IMR-90 (cell line): ENCODE measurements around the gene NOX3. TPM values are rescaled to one million over a fixed set of nuclear protein-coding genes. Genes with fewer than 3 reads are reported as not detected.

Experiments
- ATAC-seq: fragments of 200-7000 bp; cut with Tn5 transposase; 2 replicates; pipeline ENCODE4 v1.9.1; 2020; ENCODE audit warnings: low read depth, mild to moderate bottlenecking, moderate library complexity
- BruUV-seq: library from RNA; stranded (reverse); fragments of 400-500 nt; replicated peaks from 2 replicates; lab custom pipeline; 2021; lab: Mats Ljungman, UMichigan
- CTCF ChIA-PET: fragments of 300-600 bp; formaldehyde crosslinking; extraction: SDS; loops from one replicate; lab custom pipeline; 2021; ENCODE audit warnings: antibody characterized with exemption; lab: Yijun Ruan, JAX
- POLR2A ChIA-PET: fragments of 300-600 bp; sonication (Branson Sonifier 250); formaldehyde crosslinking; loops from one replicate; lab custom pipeline; 2022; ENCODE audit warnings: antibody characterized with exemption; ENCODE audit not compliant: unreplicated experiment; lab: Charles Lee
- DNase-seq: peaks from one replicate; pipeline ENCODE4 v3.0.0; 2013
- H2AFZ ChIP-seq: replicated peaks from 2 replicates; pipeline ENCODE3; 2013; ENCODE audit warnings: low read length, mild to moderate bottlenecking; ENCODE audit not compliant: poor library complexity
- H2AK5ac ChIP-seq: 2 replicates; pipeline ENCODE4 v1.6.1; 2013; ENCODE audit warnings: low read depth, low read length, inconsistent platforms
- H2AK9ac ChIP-seq: replicated peaks from 2 replicates; pipeline ENCODE3; 2013; ENCODE audit warnings: mild to moderate bottlenecking, low read depth, low read length, moderate library complexity; ENCODE audit not compliant: poor library complexity
- H2BK120ac ChIP-seq: 2 replicates; pipeline ENCODE4 v1.6.1; 2013; ENCODE audit warnings: low read depth, low read length, inconsistent platforms
- H2BK15ac ChIP-seq: 3 replicates; pipeline ENCODE4 v1.6.1; 2013; ENCODE audit warnings: low read depth, low read length, inconsistent platforms
- H2BK20ac ChIP-seq: 2 replicates; pipeline ENCODE4 v1.6.1; 2013; ENCODE audit warnings: low read depth, mild to moderate bottlenecking, inconsistent platforms, low read length, moderate library complexity
- H2BK5ac ChIP-seq: 2 replicates; pipeline ENCODE4 v1.6.1; 2013; ENCODE audit warnings: mild to moderate bottlenecking, low read depth, low read length, inconsistent platforms; ENCODE audit not compliant: poor library complexity, severe bottlenecking
- H3K14ac ChIP-seq: replicated peaks from 2 replicates; pipeline ENCODE4 v1.6.1; 2013; ENCODE audit warnings: low read depth, low read length, inconsistent platforms
- H3K18ac ChIP-seq: 2 replicates; pipeline ENCODE4 v1.6.1; 2013; ENCODE audit warnings: low read depth, low read length, control low read depth
- H3K23ac ChIP-seq: 2 replicates; pipeline ENCODE4 v1.6.1; 2013; ENCODE audit warnings: low read depth, low read length, inconsistent platforms
- H3K27ac ChIP-seq: 2 replicates; pipeline ENCODE4 v1.5.1; 2013; ENCODE audit warnings: mild to moderate bottlenecking, control low read depth, low read length; ENCODE audit not compliant: insufficient read depth
- H3K27me3 ChIP-seq: 2 replicates; pipeline ENCODE4 v1.6.1; 2013; ENCODE audit warnings: low read length; ENCODE audit not compliant: control insufficient read depth, insufficient read depth
- H3K36me3 ChIP-seq: 2 replicates; pipeline ENCODE4 v1.6.1; 2013; ENCODE audit warnings: low read length, mixed read lengths; ENCODE audit not compliant: control insufficient read depth, insufficient read depth
- H3K4ac ChIP-seq: 2 replicates; pipeline ENCODE4 v1.6.1; 2013; ENCODE audit warnings: low read depth, low read length, inconsistent platforms
- H3K4me1 ChIP-seq: 2 replicates; pipeline ENCODE4 v1.6.1; 2013; ENCODE audit warnings: low read length, mixed read lengths; ENCODE audit not compliant: control insufficient read depth, insufficient read depth
- H3K4me2 ChIP-seq: 2 replicates; pipeline ENCODE4 v1.6.1; 2013; ENCODE audit warnings: low read depth, mild to moderate bottlenecking, control low read depth, low read length, moderate library complexity
- H3K4me3 ChIP-seq: 2 replicates; pipeline ENCODE4 v1.5.1; 2013; ENCODE audit warnings: low read depth, mild to moderate bottlenecking, control low read depth, low read length, moderate library complexity; ENCODE audit not compliant: insufficient read depth
- H3K56ac ChIP-seq: 2 replicates; pipeline ENCODE4 v1.6.1; 2013; ENCODE audit warnings: low read length, inconsistent platforms; ENCODE audit not compliant: insufficient read depth; ENCODE audit errors: extremely low read depth
- H3K79me1 ChIP-seq, 2 experiments: 2 replicates each; pipeline ENCODE4 v1.6.1; 2013; ENCODE audit warnings: low read length in 2 of 2, inconsistent platforms in 1 of 2, low read depth in 1 of 2
- H3K9ac ChIP-seq: 2 replicates; pipeline ENCODE4 v1.6.1; 2013; ENCODE audit warnings: low read depth, low read length, control low read depth
- H3K9me1 ChIP-seq: 2 replicates; pipeline ENCODE4 v1.6.1; 2013; ENCODE audit warnings: low read length, inconsistent platforms; ENCODE audit not compliant: insufficient read depth
- H3K9me3 ChIP-seq: 2 replicates; pipeline ENCODE4 v1.6.1; 2013; ENCODE audit warnings: low read length; ENCODE audit not compliant: control insufficient read depth, insufficient read depth
- H4K20me1 ChIP-seq: 2 replicates; pipeline ENCODE4 v1.6.1; 2013; ENCODE audit warnings: low read length, inconsistent platforms; ENCODE audit not compliant: insufficient read depth
- H4K5ac ChIP-seq: 2 replicates; pipeline ENCODE4 v1.6.1; 2013; ENCODE audit warnings: mild to moderate bottlenecking, low read depth, low read length, control low read depth
- H4K8ac ChIP-seq, 2 experiments: 2 replicates each; pipeline ENCODE4 v1.6.1; 2013; ENCODE audit warnings: low read depth in 2 of 2, low read length in 2 of 2, control low read depth in 1 of 2, inconsistent platforms in 1 of 2
- H4K91ac ChIP-seq: 2 replicates; pipeline ENCODE4 v1.6.1; 2013; ENCODE audit warnings: low read depth, low read length, inconsistent platforms; ENCODE audit not compliant: insufficient read depth
- CEBPB ChIP-seq: IDR thresholded peaks from 2 replicates; pipeline ENCODE4 v1.6.1; 2012; ENCODE audit warnings: low read depth, low read length, improper control_type of control experiment
- CHD1 ChIP-seq: IDR thresholded peaks from 2 replicates; pipeline ENCODE4 v1.6.1; 2012; ENCODE audit warnings: low read depth, low read length, improper control_type of control experiment
- CTCF ChIP-seq: conservative IDR thresholded peaks from 2 replicates; pipeline ENCODE4 v1.5.1; 2012; ENCODE audit warnings: mild to moderate bottlenecking, low read depth, low read length, improper control_type of control experiment
- FOS ChIP-seq: fragments of 150-350 bp; IDR thresholded peaks from 2 replicates; pipeline ENCODE4 v1.6.1; 2016; ENCODE audit warnings: low read depth, low read length
- MAFK ChIP-seq: IDR thresholded peaks from 2 replicates; pipeline ENCODE4 v1.6.1; 2012; ENCODE audit warnings: low read depth, low read length, improper control_type of control experiment
- MAZ ChIP-seq: IDR thresholded peaks from 2 replicates; pipeline ENCODE4 v1.6.1; 2012; ENCODE audit warnings: low read depth, mild to moderate bottlenecking, low read length, improper control_type of control experiment, moderate library complexity, borderline replicate concordance
- MXI1 ChIP-seq: IDR thresholded peaks from 2 replicates; pipeline ENCODE4 v1.6.1; 2012; ENCODE audit warnings: low read depth, mild to moderate bottlenecking, low read length, moderate library complexity, borderline replicate concordance
- NFE2L2 ChIP-seq: fragments of 150-350 bp; IDR thresholded peaks from 2 replicates; pipeline ENCODE4 v1.6.1; 2016; ENCODE audit warnings: low read depth, mild to moderate bottlenecking, low read length
- POLR2A ChIP-seq: IDR thresholded peaks from 2 replicates; pipeline ENCODE4 v1.6.1; 2012; ENCODE audit warnings: mild to moderate bottlenecking, low read depth, low read length
- RAD21 ChIP-seq: IDR thresholded peaks from 2 replicates; pipeline ENCODE4 v1.6.1; 2012; ENCODE audit warnings: low read length, improper control_type of control experiment
- RCOR1 ChIP-seq: IDR thresholded peaks from 2 replicates; pipeline ENCODE4 v1.6.1; 2012; ENCODE audit warnings: mild to moderate bottlenecking, low read length, improper control_type of control experiment; ENCODE audit not compliant: insufficient replicate concordance
- RFX5 ChIP-seq: IDR thresholded peaks from 2 replicates; pipeline ENCODE4 v1.8.0; 2012; ENCODE audit warnings: low read depth, mild to moderate bottlenecking, low read length, moderate library complexity
- SMC3 ChIP-seq: fragments of 150-350 bp; IDR thresholded peaks from 2 replicates; pipeline ENCODE4 v1.6.1; 2016; ENCODE audit warnings: low read depth, mild to moderate bottlenecking, antibody characterized with exemption, low read length, moderate library complexity
- WGBS, 2 experiments: methylation state at CpG; one replicate each; pipeline versions ENCODE4 v1.1.5 to v1.1.7; 2013; ENCODE audit warnings: missing lambda C conversion rate in 2 of 2; ENCODE audit not compliant: insufficient read length in 1 of 2; ENCODE audit errors: extremely low coverage in 2 of 2; 5-methylcytosine and 5-hydroxymethylcytosine counted together
- dilution Hi-C: fragments of 300-500 bp; cut with HindIII; formaldehyde crosslinking; loops from one replicate; pipeline ENCODE4 v1.14.3; 2018; ENCODE audit warnings: low sequenced_read_pairs; ENCODE audit not compliant: unreplicated experiment
- in situ Hi-C: fragments of 300-500 bp; cut with MboI; formaldehyde crosslinking; loops from 3 replicates; pipeline ENCODE4 v1.14.3; 2019; ENCODE audit warnings: low sequenced_read_pairs, inconsistent platforms, mixed read lengths
- intact Hi-C: fragments of 100-400 bp; cut with micrococcal nuclease; formaldehyde crosslinking; loops from 2 replicates; pipeline ENCODE4 v1.10.0; 2022
- polyA plus RNA-seq, 3 experiments: library from polyadenylated mRNA; depleted of rRNA; stranded (reverse); fragments of >200 nt; gene quantifications; 2 replicates each; pipeline ENCODE4 v1.2.3, GENCODE V29; 2012; ENCODE audit warnings: low replicate concordance in 1 of 3
- total RNA-seq: library from RNA; depleted of rRNA; stranded (reverse); fragments of >200 nt; gene quantifications from 2 replicates; pipeline ENCODE4 v1.2.3, GENCODE V29; 2012
- TF ChIP-seq, protein P1 (sequence below): fragments of 150-350 bp; IDR thresholded peaks from 2 replicates; pipeline ENCODE4 v1.6.1; 2016; ENCODE audit warnings: low read depth, mild to moderate bottlenecking, low read length, moderate library complexity, borderline replicate concordance
- TF ChIP-seq, protein P2 (sequence below): fragments of 150-350 bp; IDR thresholded peaks from 2 replicates; pipeline ENCODE4 v1.6.1; 2017; ENCODE audit warnings: mild to moderate bottlenecking, antibody characterized with exemption, low read length, low read depth

The NOX3 gene
- total and polyA plus RNA-seq, 2 of the 4 experiments (the other 2 are of a cell fraction), result not detected

DNA sequence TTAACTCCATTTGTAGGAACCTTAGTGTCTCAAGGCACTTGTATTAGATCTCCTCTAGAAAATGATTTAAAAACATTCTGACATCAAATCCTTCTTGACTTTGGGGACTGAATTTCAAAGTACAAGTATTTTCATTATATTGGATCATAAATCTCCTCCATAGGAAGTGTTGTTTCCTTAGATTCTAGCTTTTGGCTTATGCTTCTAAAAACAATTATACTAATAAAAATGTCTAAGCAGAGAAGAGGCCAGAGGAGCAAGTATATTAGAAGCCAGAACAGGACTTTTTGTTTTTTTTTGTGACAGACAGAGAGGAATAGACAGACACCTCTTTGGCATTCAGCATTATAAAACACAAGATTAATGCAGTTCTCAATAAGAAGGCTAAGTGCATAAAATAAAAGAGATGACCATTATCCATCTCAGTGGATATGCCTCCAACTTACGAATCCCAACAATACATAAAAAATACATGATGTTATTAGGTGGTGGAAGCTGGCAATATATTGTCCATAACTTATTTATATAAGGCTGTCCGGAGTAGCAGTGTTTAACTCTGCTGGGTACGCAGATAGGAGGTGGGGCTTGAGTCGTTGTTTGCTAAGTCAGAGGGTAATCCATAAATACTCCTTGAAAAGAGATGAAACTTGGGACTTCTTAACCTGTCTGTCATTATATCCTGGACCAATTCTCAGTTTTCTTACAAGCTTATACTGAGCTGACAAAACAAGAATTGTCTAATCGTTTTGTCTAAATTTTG lies 31.9 kb upstream of the NOX3 start:
- no peak for DNase-seq
- intact Hi-C loops (no loop called here), dilution Hi-C loops (no loop called here), in situ Hi-C loops (no loop called here)
- H3K18ac ChIP-seq, result no peak overlapping the region
- no peak overlapping the region for H2BK5ac ChIP-seq
- no peak overlapping the region for H3K23ac ChIP-seq
- H3K4me1 ChIP-seq, result peaks cover 3% of the 10 kb centered on the region
- no peak overlapping the region for H3K14ac ChIP-seq
- H3K27me3 ChIP-seq, result no peaks in the 10 kb centered on the region
- no peak overlapping the region for H3K4me2 ChIP-seq
- no peak overlapping the region for H2AK9ac ChIP-seq
- H4K5ac ChIP-seq, result no peak overlapping the region
- H3K9me3 ChIP-seq, result no peaks in the 10 kb centered on the region
- no TSS peak for BruUV-seq
- H3K36me3 ChIP-seq, result no peaks in the 10 kb centered on the region
- H3K27ac ChIP-seq, result no peak overlapping the region
- H3K79me1 ChIP-seq, result no peaks in the 10 kb centered on the region
- no peaks in the 10 kb centered on the region; the same call in 1 of the 2 replicates for H3K9me1 ChIP-seq
- no peak overlapping the region for H2BK120ac ChIP-seq
- no peak overlapping the region for H2BK15ac ChIP-seq
- no peak overlapping the region for H2AFZ ChIP-seq
- H3K9ac ChIP-seq, result no peak overlapping the region
- H2AK5ac ChIP-seq, result no peak overlapping the region
- H3K4ac ChIP-seq, result no peak overlapping the region
- H4K20me1 ChIP-seq, result no peaks in the 10 kb centered on the region
- ChIA-PET CTCF (interaction anchor here (0.6 kb wide), 1 partner anchor 914 kb away, joined by 7 read pairs; no protein-coding TSS in a partner anchor), POLR2A (interaction anchor here (0.6 kb wide), 1 partner anchor 503 kb away, joined by 3 read pairs; no protein-coding TSS in a partner anchor)
- H4K8ac ChIP-seq, result no peak overlapping the region
- no CpG with 5 or more reads among the region's 5 CpGs for WGBS, 2 experiments
- no peak overlapping the region for H3K56ac ChIP-seq
- 0 out of 2 replicates have a peak overlapping the region, but pooled peaks have one; percentile 6 for H2BK20ac ChIP-seq
- H4K91ac ChIP-seq, result no peak overlapping the region
- ATAC-seq, result no peak
- no peak overlapping the region for H3K4me3 ChIP-seq
- TF ChIP-seq CEBPB (no peak), FOS (no peak), CTCF (no peak), RFX5 (no peak), RAD21 (no peak), POLR2A (no peak), NFE2L2 (no peak), MAZ (no peak), MXI1 (no peak), RCOR1 (no peak), SMC3 (no peak), MAFK (no peak), CHD1 (no peak)
- TF ChIP-seq, protein P1, sequence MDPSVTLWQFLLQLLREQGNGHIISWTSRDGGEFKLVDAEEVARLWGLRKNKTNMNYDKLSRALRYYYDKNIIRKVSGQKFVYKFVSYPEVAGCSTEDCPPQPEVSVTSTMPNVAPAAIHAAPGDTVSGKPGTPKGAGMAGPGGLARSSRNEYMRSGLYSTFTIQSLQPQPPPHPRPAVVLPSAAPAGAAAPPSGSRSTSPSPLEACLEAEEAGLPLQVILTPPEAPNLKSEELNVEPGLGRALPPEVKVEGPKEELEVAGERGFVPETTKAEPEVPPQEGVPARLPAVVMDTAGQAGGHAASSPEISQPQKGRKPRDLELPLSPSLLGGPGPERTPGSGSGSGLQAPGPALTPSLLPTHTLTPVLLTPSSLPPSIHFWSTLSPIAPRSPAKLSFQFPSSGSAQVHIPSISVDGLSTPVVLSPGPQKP, result no peak
- TF ChIP-seq, protein P2, sequence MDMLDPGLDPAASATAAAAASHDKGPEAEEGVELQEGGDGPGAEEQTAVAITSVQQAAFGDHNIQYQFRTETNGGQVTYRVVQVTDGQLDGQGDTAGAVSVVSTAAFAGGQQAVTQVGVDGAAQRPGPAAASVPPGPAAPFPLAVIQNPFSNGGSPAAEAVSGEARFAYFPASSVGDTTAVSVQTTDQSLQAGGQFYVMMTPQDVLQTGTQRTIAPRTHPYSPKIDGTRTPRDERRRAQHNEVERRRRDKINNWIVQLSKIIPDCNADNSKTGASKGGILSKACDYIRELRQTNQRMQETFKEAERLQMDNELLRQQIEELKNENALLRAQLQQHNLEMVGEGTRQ, result no peak
